ENCODE data around the gene NRP2.

DNA sequence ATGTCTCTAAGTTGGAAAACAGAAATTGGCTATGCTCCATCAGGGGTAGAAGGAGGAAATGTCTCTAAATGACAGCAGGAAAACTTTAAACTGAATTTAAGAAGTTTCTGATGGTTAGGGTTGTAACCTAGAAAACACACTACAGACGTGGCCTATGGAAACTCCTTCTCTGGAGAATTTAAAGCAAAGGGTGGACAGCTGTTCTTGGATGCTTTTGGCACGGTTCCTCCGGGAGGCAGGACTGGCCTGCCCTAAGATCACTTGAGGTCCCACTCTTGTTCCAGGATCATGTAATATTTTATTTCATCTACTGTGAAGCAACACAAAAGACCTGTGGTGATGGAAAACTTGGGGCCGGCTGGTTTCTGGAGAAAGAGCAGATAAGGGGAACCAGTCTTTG lies 77.0 kb downstream of the NRP2 start:
- TF ChIP-seq, protein P1, sequence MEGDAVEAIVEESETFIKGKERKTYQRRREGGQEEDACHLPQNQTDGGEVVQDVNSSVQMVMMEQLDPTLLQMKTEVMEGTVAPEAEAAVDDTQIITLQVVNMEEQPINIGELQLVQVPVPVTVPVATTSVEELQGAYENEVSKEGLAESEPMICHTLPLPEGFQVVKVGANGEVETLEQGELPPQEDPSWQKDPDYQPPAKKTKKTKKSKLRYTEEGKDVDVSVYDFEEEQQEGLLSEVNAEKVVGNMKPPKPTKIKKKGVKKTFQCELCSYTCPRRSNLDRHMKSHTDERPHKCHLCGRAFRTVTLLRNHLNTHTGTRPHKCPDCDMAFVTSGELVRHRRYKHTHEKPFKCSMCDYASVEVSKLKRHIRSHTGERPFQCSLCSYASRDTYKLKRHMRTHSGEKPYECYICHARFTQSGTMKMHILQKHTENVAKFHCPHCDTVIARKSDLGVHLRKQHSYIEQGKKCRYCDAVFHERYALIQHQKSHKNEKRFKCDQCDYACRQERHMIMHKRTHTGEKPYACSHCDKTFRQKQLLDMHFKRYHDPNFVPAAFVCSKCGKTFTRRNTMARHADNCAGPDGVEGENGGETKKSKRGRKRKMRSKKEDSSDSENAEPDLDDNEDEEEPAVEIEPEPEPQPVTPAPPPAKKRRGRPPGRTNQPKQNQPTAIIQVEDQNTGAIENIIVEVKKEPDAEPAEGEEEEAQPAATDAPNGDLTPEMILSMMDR (IDR thresholded peaks at IDR 0.05): no peak
- TF ChIP-seq POLR2A (IDR thresholded peaks at IDR 0.05) (no peak), POLR2AphosphoS5 (IDR thresholded peaks at IDR 0.05) (no peak)

Measured in transverse colon (tissue), 4 donors.